ENCODE data around the gene MGAT4A. TPM values are rescaled to one million over a fixed set of nuclear protein-coding genes. Genes with fewer than 3 reads are reported as not detected.

MGAT4A gene
- total and polyA plus RNA-seq, 2 of the 8 experiments (the other 6 are each of a cell fraction or from before 2014, with no cell fraction given), result 1.4 to 7.7 TPM

- POLR2A ChIA-PET (ENCODE audit: partially characterized antibody), result interaction anchor here (1.0 kb wide), 1 partner anchor 31 kb away, joined by 3 read pairs; no protein-coding TSS in a partner anchor
- FAIRE-seq, result no peak
- TF ChIP-seq GTF2F1 (IDR thresholded peaks at IDR 0.05; ENCODE audit: borderline replicate concordance, low read depth, low read length), result no peak
- no peak for TF ChIP-seq ASH2L (IDR thresholded peaks at IDR 0.05; ENCODE audit: low read length)
- TF ChIP-seq, protein P1, sequence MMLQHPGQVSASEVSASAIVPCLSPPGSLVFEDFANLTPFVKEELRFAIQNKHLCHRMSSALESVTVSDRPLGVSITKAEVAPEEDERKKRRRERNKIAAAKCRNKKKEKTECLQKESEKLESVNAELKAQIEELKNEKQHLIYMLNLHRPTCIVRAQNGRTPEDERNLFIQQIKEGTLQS (IDR thresholded peaks at IDR 0.05; ENCODE audit: insufficient read depth, low read depth, low read length), result no peak
- no peak for TF ChIP-seq POU5F1 (IDR thresholded peaks at IDR 0.05; ENCODE audit: low read depth, low read length)
- no peak for TF ChIP-seq RBBP5 (IDR thresholded peaks at IDR 0.05; ENCODE audit: borderline replicate concordance, low read depth, low read length)
- no peak for TF ChIP-seq HDAC6 (IDR thresholded peaks at IDR 0.05; ENCODE audit: low read depth, low read length)
- no peak for TF ChIP-seq RXRA (IDR thresholded peaks at IDR 0.05; ENCODE audit: insufficient read depth, low read depth, low read length)
- TF ChIP-seq BCL11A (IDR thresholded peaks at IDR 0.05; ENCODE audit: low read depth in 2 of 2, low read length in 2 of 2), result no peak
- TF ChIP-seq TEAD4 (IDR thresholded peaks at IDR 0.05; ENCODE audit: low read depth, low read length), result no peak
- no peak for TF ChIP-seq SIN3A (conservative IDR thresholded peaks at IDR 0.05 in 1 of 2, IDR thresholded peaks at IDR 0.05 in 1 of 2; ENCODE audit: low read depth in 1 of 2, low read length in 2 of 2)
- TF ChIP-seq BRCA1 (IDR thresholded peaks at IDR 0.05; ENCODE audit: low read depth, low read length), result no peak
- TF ChIP-seq RFX5 (IDR thresholded peaks at IDR 0.05; ENCODE audit: borderline replicate concordance, low read depth, low read length), result no peak
Measured at GRCh38 chr2:98704499-98705332, 26.2 kb downstream of the MGAT4A start.

More at GRCh38 chr2:98704499-98705332, 26.2 kb downstream of the MGAT4A start:
- no peak for DNase-seq (ENCODE audit: low read depth in 1 of 2, low spot score in 2 of 2)
- Histone ChIP-seq H3K14ac (ENCODE audit: insufficient read length) (no peak overlapping the region), H3K4me3 (ENCODE audit: extremely low read depth in 1 of 4, insufficient read depth in 2 of 4, low read depth in 3 of 4, low read length in 4 of 4) (no peak overlapping the region), H2AFZ (ENCODE audit: low read length) (no peak overlapping the region), H2BK5ac (ENCODE audit: low read depth, low read length) (no peak overlapping the region), H4K91ac (replicated peaks; ENCODE audit: insufficient read length, low read length) (no peak overlapping the region), H3K23ac (ENCODE audit: insufficient read length) (no peak overlapping the region), H2BK15ac (ENCODE audit: low read length) (no peak overlapping the region), H3K23me2 (ENCODE audit: low read depth, low read length) (no peaks in the 10 kb centered on the region), H2BK120ac (replicated peaks; ENCODE audit: low read depth, low read length) (no peak overlapping the region), H3K18ac (ENCODE audit: extremely low read depth, low read length) (no peak overlapping the region), H3K4me2 (ENCODE audit: insufficient read depth in 1 of 2, low read depth in 2 of 2, low read length in 2 of 2) (no peak overlapping the region), H3K36me3 (ENCODE audit: control insufficient read depth in 2 of 4, insufficient read depth in 4 of 4, low read length in 3 of 4) (no peaks in the 10 kb centered on the region), H3K79me2 (ENCODE audit: control insufficient read depth in 1 of 2, insufficient read depth in 2 of 2, low read length in 2 of 2) (no peaks in the 10 kb centered on the region), H3K9me3 (ENCODE audit: insufficient read depth in 2 of 2, low read depth in 1 of 2, low read length in 1 of 2) (no peaks in the 10 kb centered on the region), H4K8ac (ENCODE audit: extremely low read depth, insufficient read depth, low read length) (peak overlapping the region; percentile 7; the same call in 1 of the 2 replicates), H3K27ac (ENCODE audit: low read depth, low read length) (no peak overlapping the region), H4K5ac (ENCODE audit: insufficient read length, low read depth, low read length) (no peak overlapping the region), H2BK20ac (ENCODE audit: low read length) (no peak overlapping the region), H3K56ac (replicated peaks; ENCODE audit: insufficient read length, low read depth, low read length) (no peak overlapping the region), H3K27me3 (replicated peaks in 1 of 4; ENCODE audit: control insufficient read depth in 3 of 4, extremely low read depth in 1 of 4, insufficient read depth in 3 of 4, low read length in 3 of 4) (no peaks in the 10 kb centered on the region), H3K9ac (replicated peaks in 1 of 4; ENCODE audit: extremely low read depth in 1 of 4, low read depth in 3 of 4, low read length in 3 of 4) (no peak overlapping the region), H2BK12ac (ENCODE audit: low read depth, low read length) (no peak overlapping the region), H2AK5ac (ENCODE audit: low read depth, low read length) (no peak overlapping the region), H3K4ac (replicated peaks; ENCODE audit: insufficient read length, low read depth, low read length) (no peak overlapping the region), H3K79me1 (ENCODE audit: low read depth, low read length) (no peaks in the 10 kb centered on the region), H4K20me1 (replicated peaks in 1 of 2; ENCODE audit: control insufficient read depth in 1 of 2, insufficient read depth in 2 of 2, low read length in 2 of 2) (no peaks in the 10 kb centered on the region), H3K4me1 (replicated peaks in 1 of 4; ENCODE audit: control insufficient read depth in 3 of 4, insufficient read depth in 4 of 4, low read length in 3 of 4) (no peaks in the 10 kb centered on the region)
- CTCF ChIA-PET (ENCODE audit: partially characterized antibody), result interaction anchor here (1.1 to 2.1 kb wide), 7 partner anchors 10 to 118 kb away, joined by 3 to 5 read pairs (median 4); no protein-coding TSS in a partner anchor
- 85% methylated on average over 9 of the region's 9 CpGs; no CpG with 5 or more reads in 1 of the 2 experiments for WGBS, 2 experiments (ENCODE audit: extremely low coverage in 1 of 2, insufficient coverage in 1 of 2, insufficient read length in 1 of 2, insufficient replicate concordance in 2 of 2, low coverage in 1 of 2, low lambda C conversion rate in 2 of 2, missing lambda C conversion rate in 1 of 2)

Data from H1 (cell line).